Neural cell (in vitro differentiated cells): ENCODE results near the gene KCNIP3.

Experiments used
- EP300 ChIP-seq: fragments of 450-650 bp; conservative IDR thresholded peaks from 2 replicates; pipeline ENCODE4 v1.6.1; 2014; ENCODE audit warnings: antibody characterized with exemption, mild to moderate bottlenecking, moderate library complexity; ENCODE audit not compliant: poor library complexity, severe bottlenecking
- EZH2 ChIP-seq: fragments of 200-600, 300-800 bp; shearing (Covaris generic), sonication (generic); IDR thresholded peaks from 2 replicates; pipeline ENCODE4 v1.6.1; 2014; ENCODE audit warnings: antibody characterized with exemption, low read length, borderline replicate concordance, mild to moderate bottlenecking; ENCODE audit not compliant: insufficient read depth, poor library complexity, severe bottlenecking
- MXI1 ChIP-seq: fragments of 450-650 bp; conservative IDR thresholded peaks from 2 replicates; pipeline ENCODE4 v1.6.1; 2014; ENCODE audit warnings: antibody characterized with exemption, mild to moderate bottlenecking; ENCODE audit not compliant: poor library complexity, severe bottlenecking
- POLR2AphosphoS5 ChIP-seq: IDR thresholded peaks from 2 replicates; pipeline ENCODE4 v1.6.1; 2012
- RAD21 ChIP-seq: fragments of 450-650 bp; conservative IDR thresholded peaks from 2 replicates; pipeline ENCODE4 v1.6.1; 2014; ENCODE audit warnings: antibody characterized with exemption, mild to moderate bottlenecking, moderate library complexity
- SMC3 ChIP-seq: fragments of 450-650 bp; conservative IDR thresholded peaks from 2 replicates; pipeline ENCODE4 v1.6.1; 2014; ENCODE audit warnings: antibody characterized with exemption, mild to moderate bottlenecking, moderate library complexity; ENCODE audit not compliant: poor library complexity
- TAF1 ChIP-seq: IDR thresholded peaks from 2 replicates; pipeline ENCODE4 v1.6.1; 2012; ENCODE audit warnings: low read depth
- TF ChIP-seq, protein P1 (sequence below): IDR thresholded peaks from 2 replicates; pipeline ENCODE4 v1.6.1; 2012; ENCODE audit warnings: borderline replicate concordance
- TF ChIP-seq, protein P2 (sequence below): fragments of 450-650 bp; IDR thresholded peaks from 2 replicates; pipeline ENCODE4 v1.5.1; 2014; ENCODE audit warnings: antibody characterized with exemption, mild to moderate bottlenecking, moderate library complexity; ENCODE audit not compliant: poor library complexity, severe bottlenecking

DNA sequence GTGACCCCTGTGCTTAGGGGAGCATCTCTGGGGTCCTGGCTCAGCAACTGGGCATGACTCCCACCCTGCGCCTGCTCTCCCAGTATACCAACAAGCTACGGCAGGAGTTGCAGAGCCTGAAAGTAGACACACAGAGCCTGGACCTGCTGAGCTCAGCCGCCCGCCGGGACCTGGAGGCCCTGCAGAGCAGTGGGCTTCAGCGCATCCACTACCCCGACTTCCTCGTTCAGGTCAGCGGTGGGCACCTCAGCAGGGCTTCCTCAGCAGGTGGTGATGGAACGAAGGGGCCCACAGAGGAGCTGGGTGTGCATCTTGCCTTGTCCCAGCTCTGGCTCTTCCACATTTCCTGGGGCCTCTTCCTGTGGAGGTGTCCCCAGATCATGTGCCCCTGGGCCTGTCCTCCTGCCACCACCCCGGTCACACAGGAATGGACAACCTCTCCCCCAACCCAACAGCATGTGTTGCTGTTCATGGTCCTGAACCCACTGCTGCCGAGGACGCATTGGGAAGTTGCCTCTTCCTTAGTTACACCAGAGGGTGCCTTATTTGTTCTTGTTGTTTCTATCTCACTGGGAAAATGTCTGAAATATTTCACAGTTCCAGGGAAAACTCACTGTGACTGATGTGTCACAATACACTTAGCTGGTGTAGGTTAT lies 12.1 kb upstream of the KCNIP3 start:
- TF ChIP-seq, protein P1, sequence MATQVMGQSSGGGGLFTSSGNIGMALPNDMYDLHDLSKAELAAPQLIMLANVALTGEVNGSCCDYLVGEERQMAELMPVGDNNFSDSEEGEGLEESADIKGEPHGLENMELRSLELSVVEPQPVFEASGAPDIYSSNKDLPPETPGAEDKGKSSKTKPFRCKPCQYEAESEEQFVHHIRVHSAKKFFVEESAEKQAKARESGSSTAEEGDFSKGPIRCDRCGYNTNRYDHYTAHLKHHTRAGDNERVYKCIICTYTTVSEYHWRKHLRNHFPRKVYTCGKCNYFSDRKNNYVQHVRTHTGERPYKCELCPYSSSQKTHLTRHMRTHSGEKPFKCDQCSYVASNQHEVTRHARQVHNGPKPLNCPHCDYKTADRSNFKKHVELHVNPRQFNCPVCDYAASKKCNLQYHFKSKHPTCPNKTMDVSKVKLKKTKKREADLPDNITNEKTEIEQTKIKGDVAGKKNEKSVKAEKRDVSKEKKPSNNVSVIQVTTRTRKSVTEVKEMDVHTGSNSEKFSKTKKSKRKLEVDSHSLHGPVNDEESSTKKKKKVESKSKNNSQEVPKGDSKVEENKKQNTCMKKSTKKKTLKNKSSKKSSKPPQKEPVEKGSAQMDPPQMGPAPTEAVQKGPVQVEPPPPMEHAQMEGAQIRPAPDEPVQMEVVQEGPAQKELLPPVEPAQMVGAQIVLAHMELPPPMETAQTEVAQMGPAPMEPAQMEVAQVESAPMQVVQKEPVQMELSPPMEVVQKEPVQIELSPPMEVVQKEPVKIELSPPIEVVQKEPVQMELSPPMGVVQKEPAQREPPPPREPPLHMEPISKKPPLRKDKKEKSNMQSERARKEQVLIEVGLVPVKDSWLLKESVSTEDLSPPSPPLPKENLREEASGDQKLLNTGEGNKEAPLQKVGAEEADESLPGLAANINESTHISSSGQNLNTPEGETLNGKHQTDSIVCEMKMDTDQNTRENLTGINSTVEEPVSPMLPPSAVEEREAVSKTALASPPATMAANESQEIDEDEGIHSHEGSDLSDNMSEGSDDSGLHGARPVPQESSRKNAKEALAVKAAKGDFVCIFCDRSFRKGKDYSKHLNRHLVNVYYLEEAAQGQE: no peak
- TF ChIP-seq POLR2AphosphoS5: no peak
- TF ChIP-seq, protein P2, sequence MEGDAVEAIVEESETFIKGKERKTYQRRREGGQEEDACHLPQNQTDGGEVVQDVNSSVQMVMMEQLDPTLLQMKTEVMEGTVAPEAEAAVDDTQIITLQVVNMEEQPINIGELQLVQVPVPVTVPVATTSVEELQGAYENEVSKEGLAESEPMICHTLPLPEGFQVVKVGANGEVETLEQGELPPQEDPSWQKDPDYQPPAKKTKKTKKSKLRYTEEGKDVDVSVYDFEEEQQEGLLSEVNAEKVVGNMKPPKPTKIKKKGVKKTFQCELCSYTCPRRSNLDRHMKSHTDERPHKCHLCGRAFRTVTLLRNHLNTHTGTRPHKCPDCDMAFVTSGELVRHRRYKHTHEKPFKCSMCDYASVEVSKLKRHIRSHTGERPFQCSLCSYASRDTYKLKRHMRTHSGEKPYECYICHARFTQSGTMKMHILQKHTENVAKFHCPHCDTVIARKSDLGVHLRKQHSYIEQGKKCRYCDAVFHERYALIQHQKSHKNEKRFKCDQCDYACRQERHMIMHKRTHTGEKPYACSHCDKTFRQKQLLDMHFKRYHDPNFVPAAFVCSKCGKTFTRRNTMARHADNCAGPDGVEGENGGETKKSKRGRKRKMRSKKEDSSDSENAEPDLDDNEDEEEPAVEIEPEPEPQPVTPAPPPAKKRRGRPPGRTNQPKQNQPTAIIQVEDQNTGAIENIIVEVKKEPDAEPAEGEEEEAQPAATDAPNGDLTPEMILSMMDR: no peak
- TF ChIP-seq EZH2: no peak
- no peak for TF ChIP-seq EP300
- TF ChIP-seq SMC3: no peak
- no peak for TF ChIP-seq RAD21
- TF ChIP-seq MXI1: no peak
- TF ChIP-seq TAF1: no peak
